HFFc6 (cell line): Measurements from ENCODE around the gene S1PR3. TPM values are rescaled to one million over a fixed set of nuclear protein-coding genes. Genes with fewer than 3 reads are reported as not detected.

Experiments used
- DNase-seq: peaks from one replicate; pipeline ENCODE4 v3.0.0-alpha.2; 2018
- H3K27ac Mint-ChIP-seq: 2 replicates; pipeline ENCODE4 v1.8.0; 2020; ENCODE audit warnings: mild to moderate bottlenecking, mixed read lengths
- H3K27me3 Mint-ChIP-seq: 2 replicates; pipeline ENCODE4 v1.8.0; 2021; ENCODE audit warnings: mild to moderate bottlenecking, moderate library complexity, mixed read lengths; ENCODE audit not compliant: insufficient read depth
- H3K36me3 Mint-ChIP-seq: 2 replicates; pipeline ENCODE4 v1.8.0; 2021; ENCODE audit warnings: low read depth, mixed read lengths
- H3K4me1 Mint-ChIP-seq: 2 replicates; pipeline ENCODE4 v1.8.0; 2020; ENCODE audit warnings: low read depth, mixed read lengths
- H3K4me3 Mint-ChIP-seq: 2 replicates; pipeline ENCODE4 v1.8.0; 2020; ENCODE audit warnings: mild to moderate bottlenecking, moderate library complexity, mixed read lengths
- H3K9me3 Mint-ChIP-seq: 2 replicates; pipeline ENCODE4 v1.8.0; 2020; ENCODE audit warnings: mild to moderate bottlenecking, mixed read lengths
- total RNA-seq, 6 experiments: library from RNA; stranded (reverse); fragmentation: NEBNext Ultra II Directional; extraction: Animal tissue kit (Norgen Biotek cat#: 25700); gene quantifications; 2 replicates in 1 of 6; 3 replicates in 5 of 6; pipeline ENCODE4 v1.2.3, GENCODE V29; 2021
- TF ChIP-seq, protein P1 (sequence below): fragments of 200-600 bp; sonication (generic); IDR thresholded peaks from 2 replicates; pipeline ENCODE4 v1.5.0; 2021; ENCODE audit warnings: antibody characterized with exemption, mild to moderate bottlenecking

Gene S1PR3
- total RNA-seq, 6 experiments from 2014 or later, result 15.1 to 27.7 (median 23.9) TPM

DNA sequence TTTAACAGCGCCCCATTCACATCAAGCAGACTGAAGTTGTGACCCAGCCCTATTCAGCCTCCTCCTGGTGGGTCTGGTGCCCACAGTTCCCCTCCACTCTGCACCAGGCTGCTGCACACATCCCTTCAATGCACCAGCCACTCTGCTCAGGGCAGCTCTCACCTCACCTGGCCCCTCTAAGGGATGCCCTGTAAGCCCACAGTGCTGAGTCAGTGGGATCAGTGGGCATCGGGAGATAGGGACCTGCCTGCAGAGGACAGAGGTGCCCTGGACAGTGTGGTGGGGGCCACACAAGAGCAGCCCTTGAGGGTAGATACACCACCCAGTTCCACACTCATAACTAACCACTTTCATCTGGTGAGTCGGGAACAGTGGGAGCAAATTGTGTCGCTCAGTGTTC is 38.3 kb upstream of the S1PR3 start:
- Mint-ChIP-seq H3K27me3 (peaks cover 2% of the 10 kb centered on the region; the same call in 1 of the 2 replicates), H3K36me3 (no peaks in the 10 kb centered on the region), H3K4me3 (peak overlapping the region; percentile 85), H3K4me1 (peaks cover 59% of the 10 kb centered on the region), H3K9me3 (no peaks in the 10 kb centered on the region), H3K27ac (peak overlapping the region; percentile 89)
- TF ChIP-seq, protein P1, sequence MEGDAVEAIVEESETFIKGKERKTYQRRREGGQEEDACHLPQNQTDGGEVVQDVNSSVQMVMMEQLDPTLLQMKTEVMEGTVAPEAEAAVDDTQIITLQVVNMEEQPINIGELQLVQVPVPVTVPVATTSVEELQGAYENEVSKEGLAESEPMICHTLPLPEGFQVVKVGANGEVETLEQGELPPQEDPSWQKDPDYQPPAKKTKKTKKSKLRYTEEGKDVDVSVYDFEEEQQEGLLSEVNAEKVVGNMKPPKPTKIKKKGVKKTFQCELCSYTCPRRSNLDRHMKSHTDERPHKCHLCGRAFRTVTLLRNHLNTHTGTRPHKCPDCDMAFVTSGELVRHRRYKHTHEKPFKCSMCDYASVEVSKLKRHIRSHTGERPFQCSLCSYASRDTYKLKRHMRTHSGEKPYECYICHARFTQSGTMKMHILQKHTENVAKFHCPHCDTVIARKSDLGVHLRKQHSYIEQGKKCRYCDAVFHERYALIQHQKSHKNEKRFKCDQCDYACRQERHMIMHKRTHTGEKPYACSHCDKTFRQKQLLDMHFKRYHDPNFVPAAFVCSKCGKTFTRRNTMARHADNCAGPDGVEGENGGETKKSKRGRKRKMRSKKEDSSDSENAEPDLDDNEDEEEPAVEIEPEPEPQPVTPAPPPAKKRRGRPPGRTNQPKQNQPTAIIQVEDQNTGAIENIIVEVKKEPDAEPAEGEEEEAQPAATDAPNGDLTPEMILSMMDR, result no peak
- DNase-seq, result no peak

DNA sequence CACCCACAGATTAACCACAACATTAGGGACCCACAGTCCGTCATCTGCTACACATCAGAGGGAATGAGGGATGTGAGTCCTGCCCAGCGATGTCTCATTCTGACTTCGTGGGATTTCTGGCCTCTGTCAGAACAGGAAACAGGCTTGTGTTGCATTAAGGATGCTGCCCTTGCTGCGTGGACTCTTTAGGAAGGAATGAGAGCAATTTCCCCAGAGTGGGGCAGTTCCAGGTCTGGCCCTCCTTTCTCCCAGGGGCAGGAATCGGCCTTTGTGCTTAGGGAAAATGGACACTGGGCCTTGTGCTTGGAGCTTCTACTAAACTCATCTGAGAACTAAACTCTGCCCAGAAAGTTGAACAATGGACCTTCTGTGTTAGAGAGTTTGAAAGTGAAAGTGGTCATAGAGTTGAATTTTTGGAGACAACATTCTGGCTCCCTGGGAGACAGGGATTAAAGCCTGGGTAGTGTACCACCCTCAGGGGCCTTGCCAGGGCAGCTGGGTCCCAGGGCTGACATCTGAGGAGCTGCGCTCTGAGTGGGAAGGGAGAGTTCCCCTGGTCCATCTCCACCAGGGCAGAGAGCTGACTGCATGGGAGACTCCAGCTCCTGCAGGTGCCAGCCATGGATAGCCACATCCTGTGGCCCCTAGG is 37.8 kb upstream of the S1PR3 start:
- H3K27ac Mint-ChIP-seq, result peak overlapping the region; percentile 89
- peak; percentile 68 for DNase-seq
- H3K27me3 Mint-ChIP-seq, result peaks cover 2% of the 10 kb centered on the region; the same call in 1 of the 2 replicates
- H3K36me3 Mint-ChIP-seq, result no peaks in the 10 kb centered on the region
- TF ChIP-seq, protein P1, result no peak
- peaks cover 54% of the 10 kb centered on the region for H3K4me1 Mint-ChIP-seq
- H3K4me3 Mint-ChIP-seq, result peak overlapping the region; percentile 85
- H3K9me3 Mint-ChIP-seq, result no peaks in the 10 kb centered on the region

DNA sequence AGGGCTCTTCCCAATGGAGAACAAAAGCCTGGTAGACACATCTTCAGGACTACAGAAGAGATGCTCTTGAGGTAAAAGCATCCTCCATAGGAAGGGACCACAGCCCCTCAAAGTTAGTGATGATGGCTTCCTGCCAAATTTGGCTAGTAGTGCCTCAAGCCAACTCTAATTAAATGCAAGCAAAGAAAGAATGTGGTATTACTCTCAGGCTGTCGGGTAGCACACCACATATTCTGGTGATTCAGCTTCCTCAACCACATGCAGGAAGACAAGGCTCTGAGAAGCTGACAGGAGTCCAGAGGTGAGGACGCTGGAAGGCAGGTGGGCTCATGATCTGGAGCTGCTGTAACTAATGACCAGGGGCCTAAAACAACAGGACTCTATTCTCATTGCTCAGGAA is 37.2 kb upstream of the S1PR3 start:
- TF ChIP-seq, protein P1, result no peak
- Mint-ChIP-seq H3K36me3 (no peaks in the 10 kb centered on the region), H3K27me3 (peaks cover 2% of the 10 kb centered on the region; the same call in 1 of the 2 replicates), H3K9me3 (no peaks in the 10 kb centered on the region), H3K4me1 (peaks cover 52% of the 10 kb centered on the region), H3K4me3 (peak overlapping the region; percentile 85), H3K27ac (peak overlapping the region; percentile 89; the same call in 1 of the 2 replicates)
- peak; percentile 32 for DNase-seq

DNA sequence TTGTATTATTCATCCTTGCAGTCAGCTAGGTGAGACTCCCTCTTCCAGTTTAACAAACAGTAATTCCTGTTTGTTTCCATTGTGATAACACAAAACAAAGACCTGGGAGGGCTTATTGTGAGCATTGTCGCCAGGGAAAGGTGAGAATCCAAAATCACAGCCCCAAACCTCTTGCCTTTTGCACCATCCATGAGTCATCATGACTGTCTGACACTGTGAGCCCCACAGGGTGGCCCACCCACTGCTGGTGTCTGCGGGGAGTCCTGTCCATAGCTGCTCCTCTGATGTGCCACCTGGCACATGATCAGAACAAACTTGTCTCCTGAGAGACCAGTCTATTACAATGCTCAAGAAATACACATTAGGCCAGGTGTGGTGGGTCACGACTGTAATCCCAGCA is 33.7 kb upstream of the S1PR3 start:
- Mint-ChIP-seq H3K9me3 (no peaks in the 10 kb centered on the region), H3K27me3 (peaks cover 24% of the 10 kb centered on the region), H3K27ac (no peak overlapping the region), H3K4me3 (no peak overlapping the region), H3K4me1 (peaks cover 21% of the 10 kb centered on the region), H3K36me3 (no peaks in the 10 kb centered on the region)
- no peak for DNase-seq
- TF ChIP-seq, protein P1, result no peak

DNA sequence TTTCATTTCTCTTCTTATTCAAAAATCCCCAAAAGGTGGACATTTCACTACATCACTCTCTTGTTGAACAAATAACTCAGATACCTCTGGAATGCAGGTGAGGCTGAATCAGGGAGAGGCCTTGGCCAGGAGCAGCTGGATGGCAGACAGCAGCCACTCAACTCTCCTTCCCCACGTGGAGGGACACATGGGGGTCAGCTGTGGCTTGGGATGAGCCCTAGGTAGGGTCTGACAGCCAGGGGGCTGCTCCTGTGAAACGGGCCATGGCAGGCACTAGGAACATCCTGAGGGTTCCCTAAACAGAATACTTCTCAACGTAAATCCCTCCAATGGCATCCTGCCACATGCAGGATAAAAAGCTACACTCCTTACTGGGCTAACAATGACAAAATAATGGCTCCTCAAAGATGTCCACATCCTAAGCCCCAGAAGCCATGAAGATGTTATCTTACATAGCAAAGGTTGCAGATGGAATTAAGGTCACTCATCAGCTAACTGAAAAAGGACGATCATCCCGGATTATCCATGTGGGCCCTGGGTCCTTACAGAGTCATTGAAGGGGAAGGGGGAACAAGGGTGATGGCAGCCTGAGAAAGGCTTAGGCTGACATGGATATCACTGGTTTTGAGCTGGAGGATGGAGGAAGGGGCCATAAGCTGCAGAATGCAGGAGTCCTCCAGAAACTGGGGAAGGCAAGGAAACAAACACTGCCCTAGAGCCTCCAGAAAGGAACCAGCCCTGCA is 31.4 kb upstream of the S1PR3 start:
- Mint-ChIP-seq H3K36me3 (no peaks in the 10 kb centered on the region), H3K4me1 (no peaks in the 10 kb centered on the region), H3K4me3 (no peak overlapping the region), H3K27ac (no peak overlapping the region), H3K27me3 (peaks cover 30% of the 10 kb centered on the region), H3K9me3 (no peaks in the 10 kb centered on the region)
- DNase-seq, result no peak
- TF ChIP-seq, protein P1, result no peak
